Kidney glomerular epithelial cell (primary cell): Measurements from ENCODE around the gene DNAAF2.
A peak's percentile ranks its signal among the peaks of the same experiment; 100 is the strongest.
"Not testable (repeated sequence)": the region's sequence is repeated elsewhere in the genome, so short reads cannot be mapped to it uniquely, and the experiment has no call there.

ENCODE experiments used
- DNase-seq: peaks from one replicate; lab custom pipeline; 2025; lab: John Stamatoyannopoulos, UW

DNAAF2 gene

GRCh38 chr14:49622022-49622607 lies 12.9 kb downstream of the DNAAF2 start:
- DNase-seq = no peak

- DNase-seq = no peak
These were observed 13.7 kb downstream of the DNAAF2 start for GRCh38 chr14:49621114-49621881.

DNA sequence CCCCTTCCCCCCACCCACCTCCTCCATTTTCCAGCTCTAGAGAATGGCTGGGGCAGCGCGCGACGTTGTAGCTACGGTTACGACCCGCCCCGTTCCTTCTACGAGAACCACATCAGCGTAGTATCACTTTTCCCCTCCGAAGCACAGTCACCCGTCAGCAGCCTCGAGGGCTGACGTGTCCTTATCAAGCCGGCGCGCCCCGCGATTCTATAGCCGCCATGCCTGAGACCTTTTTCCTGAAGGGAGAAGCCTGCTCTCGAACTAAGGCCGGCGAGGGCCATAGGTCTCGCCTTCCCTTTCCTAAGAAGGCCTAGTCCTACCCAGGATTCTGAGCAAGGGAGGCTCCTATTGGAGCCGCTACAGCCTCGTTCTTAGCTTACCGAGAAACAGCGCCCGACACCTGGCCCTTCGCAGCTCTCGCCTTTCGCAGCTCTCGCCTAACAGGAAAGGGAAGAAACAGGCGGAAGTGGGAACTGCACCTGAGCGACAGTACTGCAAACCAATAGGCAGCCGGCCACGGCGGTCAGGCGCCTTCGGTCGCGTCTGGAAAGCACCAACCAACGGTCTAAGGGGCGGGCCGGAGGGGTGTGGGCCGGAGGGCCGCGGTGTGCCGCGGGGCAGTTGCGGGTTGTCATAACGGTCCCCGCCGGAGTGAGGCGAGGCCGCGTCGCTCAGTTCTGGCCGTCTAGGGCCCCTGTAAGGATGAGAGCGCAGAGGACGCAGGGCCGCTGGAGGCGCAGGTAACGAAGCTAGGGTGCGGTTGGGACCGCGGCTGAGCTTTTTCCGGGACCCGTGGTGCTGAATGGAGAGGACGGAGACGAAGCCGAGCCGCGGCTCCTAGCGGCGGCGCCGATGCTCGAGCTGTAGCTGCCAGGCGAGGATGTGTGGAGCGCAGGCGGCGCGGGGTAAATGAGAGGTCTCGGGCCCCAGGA lies 14.6 kb downstream of the DNAAF2 start, which contains the start of the genes MGAT2 and RPL36AL:
Gene MGAT2, plus strand, starts transcription at position 618 of the 932 bp plus-strand sequence. CDS start 470 bp downstream, outside the sequence.
Gene RPL36AL, minus strand, starts transcription at position 445 of the 932 bp plus-strand sequence. CDS start 1,522 bp downstream, outside the sequence.
- peak; percentile 96 for DNase-seq

- no peak for DNase-seq
These were observed 15.3 kb downstream of the DNAAF2 start for GRCh38 chr14:49619730-49620129.

GRCh38 chr14:49619273-49619672 lies 15.8 kb downstream of the DNAAF2 start:
- DNase-seq = not testable (repeated sequence)

GRCh38 chr14:49617852-49618519 lies 17.1 kb downstream of the DNAAF2 start:
- no peak for DNase-seq

DNA sequence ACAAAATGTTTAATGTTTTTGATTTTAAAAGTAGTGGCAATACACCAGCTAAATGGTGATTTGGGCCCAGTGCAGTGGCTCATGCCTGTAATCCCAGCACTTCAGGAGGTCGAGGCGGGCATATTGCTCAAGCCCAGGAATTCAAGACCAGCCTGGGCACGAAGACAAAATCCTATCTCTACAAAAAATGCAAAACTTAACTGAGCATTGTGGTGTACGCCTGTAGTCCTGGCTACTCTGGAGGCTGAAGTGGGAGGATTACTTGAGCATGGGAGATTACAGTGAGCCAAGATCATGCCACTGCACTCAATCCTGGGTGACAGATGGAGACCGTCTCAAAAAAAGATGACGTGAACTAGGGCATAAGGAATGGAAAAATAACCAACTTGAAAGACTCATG lies 19.3 kb downstream of the DNAAF2 start:
- DNase-seq = no peak

DNA sequence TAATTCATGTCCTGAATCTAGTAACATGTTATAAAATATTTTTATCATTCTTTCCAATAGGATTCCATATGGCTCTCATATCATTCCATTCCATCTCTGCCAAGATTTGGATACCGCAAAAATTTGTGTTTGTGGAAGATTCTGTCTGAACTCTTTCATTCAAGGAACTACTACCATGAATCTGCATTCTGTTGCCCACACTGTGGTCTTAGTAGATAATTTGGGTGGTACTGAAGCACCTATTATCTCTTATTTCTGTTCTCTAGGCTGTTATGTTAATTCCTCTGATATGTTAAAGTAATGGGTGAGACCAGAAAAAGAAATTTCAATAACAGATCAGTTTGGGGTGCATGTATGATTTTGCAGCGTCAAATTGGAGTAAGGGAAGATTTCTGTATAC lies 20.8 kb downstream of the DNAAF2 start:
- DNase-seq = no peak

- DNase-seq = no peak
These were observed 22.4 kb downstream of the DNAAF2 start for GRCh38 chr14:49612671-49613070.

GRCh38 chr14:49612251-49612650 lies 22.8 kb downstream of the DNAAF2 start:
- no peak for DNase-seq

DNA sequence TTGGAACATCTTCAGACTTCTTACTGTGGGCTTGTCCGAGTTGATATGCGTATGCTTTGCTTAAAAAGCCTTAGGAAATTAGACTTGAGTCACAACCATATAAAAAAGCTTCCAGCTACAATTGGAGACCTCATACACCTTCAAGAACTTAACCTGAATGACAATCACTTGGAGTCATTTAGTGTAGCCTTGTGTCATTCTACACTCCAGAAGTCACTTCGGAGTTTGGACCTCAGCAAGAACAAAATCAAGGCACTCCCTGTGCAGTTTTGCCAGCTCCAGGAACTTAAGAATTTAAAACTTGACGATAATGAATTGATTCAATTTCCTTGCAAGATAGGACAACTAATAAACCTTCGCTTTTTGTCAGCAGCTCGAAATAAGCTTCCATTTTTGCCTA lies 27.5 kb downstream of the DNAAF2 start:
- no peak for DNase-seq

DNA sequence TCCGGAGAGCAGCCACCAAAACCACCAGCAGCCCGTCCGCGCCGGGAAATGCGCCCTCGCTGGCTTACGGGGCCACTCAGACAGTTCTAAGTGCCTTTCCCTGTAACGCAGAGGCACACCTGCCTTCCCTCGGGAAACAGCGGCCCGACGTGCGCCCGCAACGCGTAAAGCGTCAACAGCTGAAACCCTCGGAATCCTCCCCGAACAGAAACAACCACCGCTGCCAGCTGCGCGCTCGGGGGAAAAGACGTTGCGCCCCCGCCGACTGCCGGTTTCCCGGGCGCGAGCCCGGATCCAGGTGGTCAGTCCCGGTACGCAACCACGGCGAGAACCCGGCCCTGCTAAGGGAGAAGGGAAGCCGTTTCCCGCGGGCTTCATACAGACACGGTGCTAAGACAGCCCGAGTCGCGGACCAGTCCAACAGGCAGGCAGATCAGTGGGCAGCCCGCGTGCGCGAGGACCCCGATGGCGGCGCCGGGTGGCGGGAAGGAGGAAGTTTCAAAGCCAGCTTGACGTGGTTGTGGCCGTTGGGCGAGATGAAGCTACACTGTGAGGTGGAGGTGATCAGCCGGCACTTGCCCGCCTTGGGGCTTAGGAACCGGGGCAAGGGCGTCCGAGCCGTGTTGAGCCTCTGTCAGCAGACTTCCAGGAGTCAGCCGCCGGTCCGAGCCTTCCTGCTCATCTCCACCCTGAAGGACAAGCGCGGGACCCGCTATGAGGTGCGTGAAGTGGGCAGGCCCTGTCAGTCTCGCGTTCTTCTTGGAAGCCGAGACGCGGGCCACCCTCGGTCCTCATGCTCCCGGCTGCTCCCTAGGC lies 36.4 kb downstream of the DNAAF2 start, which contains the start of gene LRR1:
Gene LRR1, plus strand, starts transcription at position 456 of the 816 bp plus-strand sequence. Its CDS starts 81 bp downstream, at position 537.
- peak; percentile 85 for DNase-seq

- no peak for DNase-seq
These were observed 36.9 kb downstream of the DNAAF2 start for GRCh38 chr14:49598189-49598484.

GRCh38 chr14:49594347-49595091 lies 40.5 kb downstream of the DNAAF2 start:
- DNase-seq = peak; percentile 29

- DNase-seq = no peak
These were observed 42.0 kb downstream of the DNAAF2 start for GRCh38 chr14:49593016-49593415.

GRCh38 chr14:49589387-49589786 lies 45.7 kb downstream of the DNAAF2 start:
- DNase-seq = no peak

GRCh38 chr14:49586673-49587460 lies 48.2 kb downstream of the DNAAF2 start:
- DNase-seq = peak; percentile 84

DNA sequence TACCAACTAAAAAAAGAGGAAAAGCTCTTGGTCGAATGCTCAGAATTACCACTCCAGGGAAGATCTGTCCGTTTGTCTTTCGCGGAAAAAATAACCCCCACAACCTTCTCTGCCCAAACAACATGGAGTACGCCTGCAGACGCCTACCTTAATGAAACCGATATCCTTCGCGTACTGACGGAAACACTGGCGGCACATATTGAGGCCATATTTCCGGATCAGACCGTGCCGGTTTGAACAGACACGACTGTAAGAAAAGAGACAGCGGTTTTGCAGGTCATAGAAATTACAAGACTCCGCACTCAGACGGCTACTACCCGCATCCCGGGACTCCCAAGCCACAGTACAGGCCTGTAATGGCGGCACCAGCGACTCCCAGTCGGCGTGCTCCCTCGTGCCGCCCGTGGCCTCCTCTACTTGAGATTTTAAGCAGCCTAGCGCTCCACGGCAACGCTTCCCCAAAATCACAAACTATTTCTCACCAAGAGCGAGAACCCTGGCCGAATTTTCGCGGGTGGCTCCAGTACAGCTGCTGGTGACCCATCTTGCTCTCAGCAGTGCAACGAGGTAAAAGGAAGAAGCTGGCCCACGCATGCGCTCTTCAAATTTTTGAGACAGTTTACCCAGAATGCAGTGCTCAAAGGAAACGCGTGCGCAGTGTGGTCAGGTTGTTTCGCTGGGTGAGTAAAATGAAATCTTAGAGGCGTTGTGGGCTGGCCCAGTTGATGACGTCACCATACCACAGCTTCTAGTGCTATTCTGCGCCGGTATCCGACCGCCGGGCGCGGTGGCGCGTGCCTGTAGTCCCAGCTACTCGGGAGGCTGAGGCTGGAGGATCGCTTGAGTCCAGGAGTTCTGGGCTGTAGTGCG lies 49.0 kb downstream of the DNAAF2 start, which contains the start of gene RPS29:
Gene RPS29, minus strand, starts transcription at position 578 of the 870 bp plus-strand sequence. Its CDS starts 34 bp downstream, at position 544.
- peak; percentile 98 for DNase-seq
